BJ (cell line): ENCODE measurements around the gene CHSY1. TPM values are rescaled to one million over a fixed set of nuclear protein-coding genes. Genes with fewer than 3 reads are reported as not detected.

Experiments
- CTCF ChIA-PET: fragments of 350-600 bp; formaldehyde crosslinking; extraction: SDS; loops from one replicate; lab custom pipeline; 2021; ENCODE audit warnings: antibody characterized with exemption, inconsistent platforms; lab: Yijun Ruan, JAX
- POLR2A ChIA-PET: fragments of 300-600 bp; sonication (Branson Sonifier 250); formaldehyde crosslinking; extraction: SDS; loops from one replicate; lab custom pipeline; 2021; ENCODE audit warnings: antibody characterized with exemption; lab: Charles Lee
- DNase-seq: peaks from one replicate; pipeline ENCODE4 v3.0.0-alpha.2; 2011; ENCODE audit warnings: low read depth
- H3K27me3 ChIP-seq: 2 replicates; pipeline ENCODE4 v1.6.0; 2011; ENCODE audit warnings: low read length; ENCODE audit not compliant: control insufficient read depth, insufficient read depth
- H3K36me3 ChIP-seq: 2 replicates; pipeline ENCODE4 v1.5.1; 2011; ENCODE audit warnings: low read length; ENCODE audit not compliant: control insufficient read depth, insufficient read depth
- H3K4me3 ChIP-seq: 2 replicates; pipeline ENCODE4 v1.5.1; 2011; ENCODE audit warnings: low read depth, mild to moderate bottlenecking, control low read depth, low read length
- polyA plus RNA-seq: library from polyadenylated mRNA; depleted of rRNA; stranded (reverse); fragments of >200 nt; gene quantifications from 2 replicates; pipeline ENCODE4 v1.2.3, GENCODE V29; 2011
- TF ChIP-seq, protein P1 (sequence below): IDR thresholded peaks from 2 replicates; pipeline ENCODE4 v1.5.1; 2011; ENCODE audit warnings: low read depth, mild to moderate bottlenecking, control low read depth, inconsistent platforms, low read length, moderate library complexity; ENCODE audit not compliant: insufficient read depth

The CHSY1 gene
- polyA plus RNA-seq, 1 experiment: 17.7 TPM

DNA sequence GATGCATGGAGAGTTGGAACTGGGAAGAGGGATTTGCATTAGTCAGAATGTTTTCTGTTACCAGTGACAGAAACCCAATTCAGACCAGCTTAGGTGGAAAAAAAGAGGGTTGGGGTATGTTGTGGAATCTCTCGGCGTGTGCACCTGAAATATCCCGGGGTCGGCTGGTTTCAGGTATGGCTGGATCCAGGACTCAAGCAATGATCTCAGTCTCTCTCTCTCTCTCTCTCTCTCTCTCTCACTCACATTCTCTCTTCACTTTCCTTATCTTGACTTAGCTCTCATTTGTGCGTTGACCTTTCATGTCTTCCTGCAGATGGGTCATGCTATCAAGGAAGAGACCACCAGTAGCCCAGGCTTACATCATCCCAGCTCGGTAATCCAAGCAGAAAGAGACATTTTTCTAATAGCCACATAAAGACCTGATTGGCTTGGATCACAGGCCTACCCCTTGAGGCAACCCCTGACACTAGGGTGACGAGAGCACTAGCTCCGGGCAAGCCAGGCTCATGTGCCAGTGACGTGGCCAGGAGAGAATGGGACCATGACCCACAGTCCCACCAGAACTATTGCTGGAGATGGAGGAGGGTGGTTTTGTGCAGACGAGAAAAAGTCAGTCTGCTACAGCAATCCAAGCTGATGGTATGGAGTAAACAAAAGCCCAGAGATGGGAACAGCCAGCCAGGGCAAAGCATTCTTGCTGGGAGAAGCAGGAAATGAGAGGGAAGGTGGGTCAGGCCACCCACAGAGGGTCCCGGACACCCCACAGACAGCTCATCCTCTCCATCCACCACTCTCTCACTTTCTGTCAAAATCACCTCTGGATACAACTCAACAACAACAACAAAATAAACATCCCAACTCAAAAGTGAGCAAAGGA, 91.7 kb downstream of the CHSY1 start:
- TF ChIP-seq, protein P1, sequence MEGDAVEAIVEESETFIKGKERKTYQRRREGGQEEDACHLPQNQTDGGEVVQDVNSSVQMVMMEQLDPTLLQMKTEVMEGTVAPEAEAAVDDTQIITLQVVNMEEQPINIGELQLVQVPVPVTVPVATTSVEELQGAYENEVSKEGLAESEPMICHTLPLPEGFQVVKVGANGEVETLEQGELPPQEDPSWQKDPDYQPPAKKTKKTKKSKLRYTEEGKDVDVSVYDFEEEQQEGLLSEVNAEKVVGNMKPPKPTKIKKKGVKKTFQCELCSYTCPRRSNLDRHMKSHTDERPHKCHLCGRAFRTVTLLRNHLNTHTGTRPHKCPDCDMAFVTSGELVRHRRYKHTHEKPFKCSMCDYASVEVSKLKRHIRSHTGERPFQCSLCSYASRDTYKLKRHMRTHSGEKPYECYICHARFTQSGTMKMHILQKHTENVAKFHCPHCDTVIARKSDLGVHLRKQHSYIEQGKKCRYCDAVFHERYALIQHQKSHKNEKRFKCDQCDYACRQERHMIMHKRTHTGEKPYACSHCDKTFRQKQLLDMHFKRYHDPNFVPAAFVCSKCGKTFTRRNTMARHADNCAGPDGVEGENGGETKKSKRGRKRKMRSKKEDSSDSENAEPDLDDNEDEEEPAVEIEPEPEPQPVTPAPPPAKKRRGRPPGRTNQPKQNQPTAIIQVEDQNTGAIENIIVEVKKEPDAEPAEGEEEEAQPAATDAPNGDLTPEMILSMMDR: no peak
- no peaks in the 10 kb centered on the region for H3K36me3 ChIP-seq
- CTCF ChIA-PET: interaction anchor here (1.5 to 1.6 kb wide), 2 partner anchors 9 to 26 kb away, joined by 3 read pairs; no protein-coding TSS in a partner anchor
- POLR2A ChIA-PET: interaction anchor here (0.5 kb wide), 1 partner anchor 92 kb away, joined by 8 read pairs; the partner anchor contains the start of gene CHSY1
- no peaks in the 10 kb centered on the region for H3K27me3 ChIP-seq
- no peak overlapping the region for H3K4me3 ChIP-seq
- DNase-seq: no peak

DNA sequence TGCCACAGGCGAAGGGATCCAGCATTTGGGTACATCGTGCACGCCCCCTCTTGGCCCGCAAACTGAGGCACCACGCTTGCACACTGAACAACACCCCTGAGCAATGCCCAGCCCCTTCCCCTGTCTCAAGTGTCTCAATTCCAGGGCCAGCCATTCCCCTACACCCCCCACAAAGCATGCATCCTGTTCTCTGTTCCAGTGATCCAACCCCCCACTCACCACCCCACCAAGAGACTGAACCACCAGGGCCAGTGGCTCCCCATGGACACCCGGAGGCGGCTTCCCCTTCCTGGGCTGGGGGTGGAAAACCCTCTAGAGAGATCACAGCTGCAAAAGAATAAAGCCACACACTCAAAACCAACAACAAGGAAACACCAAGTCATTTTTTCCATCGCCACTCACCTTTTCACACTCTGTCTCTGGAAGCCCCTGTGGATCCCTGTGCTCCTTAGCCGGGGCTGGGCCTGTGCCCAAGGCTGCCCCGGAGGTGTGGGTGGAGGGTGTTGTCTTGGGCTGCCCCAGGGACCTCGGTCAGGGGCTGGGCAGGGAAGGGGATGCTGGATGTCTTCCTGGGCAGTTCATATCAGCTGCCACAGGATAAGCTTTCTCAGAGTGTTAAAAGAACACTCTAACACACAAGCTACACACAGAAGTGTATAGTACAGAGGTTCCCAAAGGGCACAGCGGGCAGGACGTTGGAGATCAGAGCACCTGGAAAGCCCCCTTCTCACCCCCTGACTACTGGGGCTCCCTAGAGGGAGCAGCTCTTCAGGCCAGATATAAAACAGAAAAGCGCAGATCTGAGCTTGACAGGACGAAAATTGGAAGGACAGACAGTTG, 92.5 kb downstream of the CHSY1 start:
- H3K27me3 ChIP-seq: no peaks in the 10 kb centered on the region
- H3K36me3 ChIP-seq: no peaks in the 10 kb centered on the region
- ChIA-PET POLR2A (interaction anchor here (0.5 kb wide), 1 partner anchor 93 kb away, joined by 8 read pairs; the partner anchor contains the start of gene CHSY1), CTCF (interaction anchor here (1.6 kb wide), 1 partner anchor 10 kb away, joined by 3 read pairs; no protein-coding TSS in a partner anchor)
- no peak for DNase-seq
- TF ChIP-seq, protein P1: no peak
- H3K4me3 ChIP-seq: no peak overlapping the region

DNA sequence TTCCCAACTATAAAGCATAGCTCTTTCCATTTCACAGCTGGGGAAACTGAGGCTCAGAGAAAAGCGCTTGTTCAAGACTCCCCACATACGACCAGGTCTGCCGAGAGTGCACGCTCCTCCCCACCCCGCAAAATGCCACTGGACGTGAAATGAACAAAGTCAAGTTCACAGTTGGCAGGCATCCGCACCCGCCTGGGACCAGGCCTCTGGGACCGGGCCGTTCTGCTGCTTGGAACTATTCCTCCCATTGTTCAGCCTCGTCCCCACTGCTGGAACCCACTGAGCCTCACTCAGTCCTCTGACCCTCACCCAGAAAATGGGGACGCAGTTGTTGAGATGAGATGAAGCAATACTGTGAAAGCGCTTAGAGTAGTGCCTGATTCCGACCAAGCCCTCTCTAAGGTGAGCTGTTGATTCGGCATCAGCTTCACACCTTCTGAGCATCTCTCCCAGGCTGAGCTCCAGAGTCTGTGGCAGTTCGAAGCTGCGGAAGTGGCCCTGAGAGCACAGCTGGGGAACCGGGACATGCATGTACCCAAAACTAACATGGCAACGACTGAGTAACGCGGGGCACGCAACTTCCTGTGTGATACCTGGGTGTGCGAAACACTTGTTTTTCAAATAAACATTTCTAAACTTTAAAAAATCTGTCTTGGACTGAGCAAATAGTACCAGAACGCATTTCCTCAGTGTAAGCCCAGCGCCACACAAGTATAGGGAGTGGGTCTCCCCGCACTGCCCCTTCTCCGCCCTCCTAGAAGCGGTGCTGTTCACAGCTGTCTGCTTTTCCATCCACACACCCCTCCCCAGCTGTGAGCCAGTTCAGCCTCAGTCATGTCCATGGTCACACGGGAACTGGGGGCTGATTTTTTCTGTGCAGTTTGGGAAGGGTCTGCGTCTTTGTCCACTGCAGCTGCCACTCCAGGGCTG, 93.4 kb downstream of the CHSY1 start:
- CTCF ChIA-PET: no interaction called here
- DNase-seq: no peak
- TF ChIP-seq, protein P1: no peak
- Histone ChIP-seq H3K4me3 (no peak overlapping the region), H3K27me3 (no peaks in the 10 kb centered on the region), H3K36me3 (no peaks in the 10 kb centered on the region)
- POLR2A ChIA-PET: no interaction called here

DNA sequence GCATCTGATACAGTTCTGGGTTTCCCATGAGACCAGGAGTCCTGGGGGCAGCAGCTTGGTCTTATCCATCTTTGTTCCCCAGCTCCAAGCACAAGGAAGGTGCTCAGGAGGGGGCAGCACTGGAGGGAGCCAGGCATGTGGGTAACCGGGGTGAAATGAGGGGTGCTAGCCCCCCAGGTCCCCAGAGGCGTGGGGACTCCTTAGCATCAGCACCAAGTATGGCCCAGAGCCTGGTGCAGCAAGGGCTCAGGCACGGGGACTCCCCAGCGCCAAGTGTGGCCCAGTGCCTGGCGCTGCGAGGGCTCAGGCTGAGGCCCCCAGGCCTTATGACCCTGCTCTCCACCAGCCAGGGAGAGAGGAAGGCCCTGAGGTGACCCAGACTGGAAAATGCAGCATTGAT, 94.1 kb downstream of the CHSY1 start:
- DNase-seq: no peak
- Histone ChIP-seq H3K4me3 (no peak overlapping the region), H3K27me3 (no peaks in the 10 kb centered on the region), H3K36me3 (no peaks in the 10 kb centered on the region)
- ChIA-PET CTCF (no interaction called here), POLR2A (no interaction called here)
- TF ChIP-seq, protein P1: no peak
